ACHN (cell line): ENCODE measurements around the gene C1QTNF2.

ENCODE experiments used
- DNase-seq: peaks from one replicate; pipeline ENCODE4 v3.0.0-alpha.2; 2015
- in situ Hi-C: cut with HindIII; loops from 2 replicates; pipeline ENCODE4 v1.10.0; 2017; ENCODE audit warnings: low sequenced_read_pairs, low pct_ligation_motif_present, low pct_unique_long_range_greater_than_20kb

Gene C1QTNF2

GRCh38 chr5:160312960-160313727 is 57.3 kb downstream of the C1QTNF2 start:
- peak; percentile 1 for DNase-seq
- in situ Hi-C loops: no loop called here

- in situ Hi-C loops: no loop called here
- DNase-seq: peak; percentile 72
These were observed 58.1 kb downstream of the C1QTNF2 start, which contains the start of gene CCNJL for GRCh38 chr5:160312134-160312959. Gene CCNJL (minus strand): TSS chr5:160312564. CDS start chr5:160311923, 641 bp downstream.

GRCh38 chr5:160311491-160312133 is 58.8 kb downstream of the C1QTNF2 start:
- in situ Hi-C loops: no loop called here
- peak; percentile 15 for DNase-seq

GRCh38 chr5:160310552-160311295 is 59.7 kb downstream of the C1QTNF2 start:
- in situ Hi-C loops: no loop called here
- no peak for DNase-seq

GRCh38 chr5:160310140-160310539 is 60.3 kb downstream of the C1QTNF2 start:
- no peak for DNase-seq
- in situ Hi-C loops: no loop called here

GRCh38 chr5:160306696-160307095 is 63.7 kb downstream of the C1QTNF2 start:
- no peak for DNase-seq
- in situ Hi-C loops: no loop called here

GRCh38 chr5:160305319-160305718 is 65.1 kb downstream of the C1QTNF2 start:
- in situ Hi-C loops: no loop called here
- no peak for DNase-seq

- in situ Hi-C loops: no loop called here
- no peak for DNase-seq
These were observed 66.7 kb downstream of the C1QTNF2 start for GRCh38 chr5:160303690-160304089.

GRCh38 chr5:160298189-160298588 is 72.2 kb downstream of the C1QTNF2 start:
- DNase-seq: no peak
- in situ Hi-C loops: no loop called here

- in situ Hi-C loops: no loop called here
- DNase-seq: no peak
These were observed 72.7 kb downstream of the C1QTNF2 start for GRCh38 chr5:160297776-160298175.
